ENCODE data around the gene NCSTN. TPM values are rescaled to one million over a fixed set of nuclear protein-coding genes. Genes with fewer than 3 reads are reported as not detected.
A peak's percentile ranks its signal among the peaks of the same experiment; 100 is the strongest.

NCSTN gene
- total RNA-seq, 6 donors from 2014 or later: 55.9 to 116 (median 70.8) TPM

- H3K36me3 ChIP-seq: no peaks in the 10 kb centered on the region
- DNase-seq (no peak), ATAC-seq (ENCODE audit: low FRiP score in 2 of 2) (no peak)
- H3K9me3 ChIP-seq: no peaks in the 10 kb centered on the region
- peaks cover 2 to 27% (median 15%) of the 10 kb centered on the region in 4 donors for H3K4me1 ChIP-seq
- TF ChIP-seq POLR2A (IDR thresholded peaks at IDR 0.05): no peak
- no peak for TF ChIP-seq EP300 (IDR thresholded peaks at IDR 0.05)
- no peak for TF ChIP-seq CTCF (IDR thresholded peaks at IDR 0.05)
- no peak for TF ChIP-seq POLR2AphosphoS5 (IDR thresholded peaks at IDR 0.05)
- WGBS, 2 donors: 87% methylated on average over 14 to 15 of the region's 15 CpGs
- no peak overlapping the region for H3K4me3 ChIP-seq
- H3K27ac ChIP-seq: no peak overlapping the region
- no peaks in the 10 kb centered on the region for H3K27me3 ChIP-seq
These were observed 63.2 kb downstream of the NCSTN start for GRCh38 chr1:160406131-160406968.

GRCh38 chr1:160407839-160408801 lies 64.9 kb downstream of the NCSTN start:
- 76 to 84% methylated on average over 8 to 12 of the region's 12 CpGs for WGBS, 2 donors
- DNase-seq: peak in 1 of 2 donors; percentile 27
- Histone ChIP-seq H3K9me3 (no peaks in the 10 kb centered on the region), H3K4me1 (peaks cover 0 to 17% (median 9%) of the 10 kb centered on the region in 4 donors), H3K36me3 (no peaks in the 10 kb centered on the region), H3K4me3 (no peak overlapping the region), H3K27ac (no peak overlapping the region), H3K27me3 (no peaks in the 10 kb centered on the region)
- TF ChIP-seq POLR2AphosphoS5 (IDR thresholded peaks at IDR 0.05) (no peak), CTCF (IDR thresholded peaks at IDR 0.05) (no peak), POLR2A (IDR thresholded peaks at IDR 0.05) (no peak), EP300 (IDR thresholded peaks at IDR 0.05) (no peak)
- ATAC-seq (ENCODE audit: low FRiP score in 2 of 2): no peak

Small RNA genes lying within 50 kb of the gene (small RNA-seq; reads per million reads assigned to genes)
- 0 reads per million in 4 donors for gene RF00019
- gene RNU4-42P: 0 to 0.11 (median 0.03) reads per million in 4 donors

Other genes with a start within 250 kb of the NCSTN start
- 10 to 100 TPM; 13.6 to 43.8 (median 36.9) TPM for gene IGSF8, start 244.8 kb upstream of the NCSTN start, total RNA-seq
- 10 to 100 TPM in 2 of 6 donors, 1 to 10 TPM in 4; 2.2 to 36.7 (median 3.8) TPM for gene ATP1A2, start 227.6 kb upstream of the NCSTN start, total RNA-seq
- gene ATP1A4, start 191.8 kb upstream of the NCSTN start, total RNA-seq: under 1 TPM in 2 of 6 donors, not detected in 4; 0.52 to 0.61 TPM
- under 1 TPM in 2 of 6 donors, not detected in 4; 0.17 to 0.91 TPM for gene CASQ1, start 152.8 kb upstream of the NCSTN start, total RNA-seq
- 100 to 1,000 TPM in 1 of 6 donors, 10 to 100 TPM in 5; 30.4 to 174 (median 67.9) TPM for gene PEA15, start 138.0 kb upstream of the NCSTN start, total RNA-seq
- 100 to 1,000 TPM; 108 to 340 (median 155) TPM for gene DCAF8, start 80.8 kb upstream of the NCSTN start, total RNA-seq
- gene PEX19, start 58.2 kb upstream of the NCSTN start, total RNA-seq: 10 to 100 TPM; 28.3 to 69.1 (median 40.6) TPM
- 100 to 1,000 TPM in 5 of 6 donors, 10 to 100 TPM in 1; 99.4 to 165 (median 141) TPM for gene COPA, start 133 bp upstream of the NCSTN start, total RNA-seq
- gene NHLH1, start 23.7 kb downstream of the NCSTN start, total RNA-seq: 1 to 10 TPM in 1 of 6 donors, under 1 TPM in 2, not detected in 3; 0.20 to 1.0 (median 0.33) TPM
- gene VANGL2, start 57.2 kb downstream of the NCSTN start, total RNA-seq: 1 to 10 TPM; 2.0 to 4.8 (median 2.7) TPM
- gene SLAMF6, start 179.9 kb downstream of the NCSTN start, total RNA-seq: 10 to 100 TPM in 1 of 6 donors, 1 to 10 TPM in 5; 2.7 to 10.7 (median 3.4) TPM
- gene CD84, start 236.1 kb downstream of the NCSTN start, total RNA-seq: 10 to 100 TPM in 5 of 6 donors, 1 to 10 TPM in 1; 8.9 to 26.4 (median 17.4) TPM

All from upper lobe of left lung (tissue), 6 donors.